IMR-90 (cell line): ENCODE results near the gene VLDLR. TPM values are rescaled to one million over a fixed set of nuclear protein-coding genes. Genes with fewer than 3 reads are reported as not detected.

ENCODE experiments used
- ATAC-seq: fragments of 200-7000 bp; cut with Tn5 transposase; 2 replicates; pipeline ENCODE4 v1.9.1; 2020; ENCODE audit warnings: low read depth, mild to moderate bottlenecking, moderate library complexity
- BruUV-seq: library from RNA; stranded (reverse); fragments of 400-500 nt; replicated peaks from 2 replicates; lab custom pipeline; 2021; lab: Mats Ljungman, UMichigan
- CTCF ChIA-PET: fragments of 300-600 bp; formaldehyde crosslinking; extraction: SDS; loops from one replicate; lab custom pipeline; 2021; ENCODE audit warnings: antibody characterized with exemption; lab: Yijun Ruan, JAX
- POLR2A ChIA-PET: fragments of 300-600 bp; sonication (Branson Sonifier 250); formaldehyde crosslinking; loops from one replicate; lab custom pipeline; 2022; ENCODE audit warnings: antibody characterized with exemption; ENCODE audit not compliant: unreplicated experiment; lab: Charles Lee
- DNase-seq: peaks from one replicate; pipeline ENCODE4 v3.0.0; 2013
- H2AFZ ChIP-seq: replicated peaks from 2 replicates; pipeline ENCODE3; 2013; ENCODE audit warnings: low read length, mild to moderate bottlenecking; ENCODE audit not compliant: poor library complexity
- H2AK5ac ChIP-seq: 2 replicates; pipeline ENCODE4 v1.6.1; 2013; ENCODE audit warnings: low read depth, low read length, inconsistent platforms
- H2AK9ac ChIP-seq: replicated peaks from 2 replicates; pipeline ENCODE3; 2013; ENCODE audit warnings: mild to moderate bottlenecking, low read depth, low read length, moderate library complexity; ENCODE audit not compliant: poor library complexity
- H2BK120ac ChIP-seq: 2 replicates; pipeline ENCODE4 v1.6.1; 2013; ENCODE audit warnings: low read depth, low read length, inconsistent platforms
- H2BK15ac ChIP-seq: 3 replicates; pipeline ENCODE4 v1.6.1; 2013; ENCODE audit warnings: low read depth, low read length, inconsistent platforms
- H2BK20ac ChIP-seq: 2 replicates; pipeline ENCODE4 v1.6.1; 2013; ENCODE audit warnings: low read depth, mild to moderate bottlenecking, inconsistent platforms, low read length, moderate library complexity
- H2BK5ac ChIP-seq: 2 replicates; pipeline ENCODE4 v1.6.1; 2013; ENCODE audit warnings: mild to moderate bottlenecking, low read depth, low read length, inconsistent platforms; ENCODE audit not compliant: poor library complexity, severe bottlenecking
- H3K14ac ChIP-seq: replicated peaks from 2 replicates; pipeline ENCODE4 v1.6.1; 2013; ENCODE audit warnings: low read depth, low read length, inconsistent platforms
- H3K18ac ChIP-seq: 2 replicates; pipeline ENCODE4 v1.6.1; 2013; ENCODE audit warnings: low read depth, low read length, control low read depth
- H3K23ac ChIP-seq: 2 replicates; pipeline ENCODE4 v1.6.1; 2013; ENCODE audit warnings: low read depth, low read length, inconsistent platforms
- H3K27ac ChIP-seq: 2 replicates; pipeline ENCODE4 v1.5.1; 2013; ENCODE audit warnings: mild to moderate bottlenecking, control low read depth, low read length; ENCODE audit not compliant: insufficient read depth
- H3K27me3 ChIP-seq: 2 replicates; pipeline ENCODE4 v1.6.1; 2013; ENCODE audit warnings: low read length; ENCODE audit not compliant: control insufficient read depth, insufficient read depth
- H3K36me3 ChIP-seq: 2 replicates; pipeline ENCODE4 v1.6.1; 2013; ENCODE audit warnings: low read length, mixed read lengths; ENCODE audit not compliant: control insufficient read depth, insufficient read depth
- H3K4ac ChIP-seq: 2 replicates; pipeline ENCODE4 v1.6.1; 2013; ENCODE audit warnings: low read depth, low read length, inconsistent platforms
- H3K4me1 ChIP-seq: 2 replicates; pipeline ENCODE4 v1.6.1; 2013; ENCODE audit warnings: low read length, mixed read lengths; ENCODE audit not compliant: control insufficient read depth, insufficient read depth
- H3K4me2 ChIP-seq: 2 replicates; pipeline ENCODE4 v1.6.1; 2013; ENCODE audit warnings: low read depth, mild to moderate bottlenecking, control low read depth, low read length, moderate library complexity
- H3K4me3 ChIP-seq: 2 replicates; pipeline ENCODE4 v1.5.1; 2013; ENCODE audit warnings: low read depth, mild to moderate bottlenecking, control low read depth, low read length, moderate library complexity; ENCODE audit not compliant: insufficient read depth
- H3K56ac ChIP-seq: 2 replicates; pipeline ENCODE4 v1.6.1; 2013; ENCODE audit warnings: low read length, inconsistent platforms; ENCODE audit not compliant: insufficient read depth; ENCODE audit errors: extremely low read depth
- H3K79me1 ChIP-seq, 2 experiments: 2 replicates each; pipeline ENCODE4 v1.6.1; 2013; ENCODE audit warnings: low read length in 2 of 2, inconsistent platforms in 1 of 2, low read depth in 1 of 2
- H3K9ac ChIP-seq: 2 replicates; pipeline ENCODE4 v1.6.1; 2013; ENCODE audit warnings: low read depth, low read length, control low read depth
- H3K9me1 ChIP-seq: 2 replicates; pipeline ENCODE4 v1.6.1; 2013; ENCODE audit warnings: low read length, inconsistent platforms; ENCODE audit not compliant: insufficient read depth
- H3K9me3 ChIP-seq: 2 replicates; pipeline ENCODE4 v1.6.1; 2013; ENCODE audit warnings: low read length; ENCODE audit not compliant: control insufficient read depth, insufficient read depth
- H4K20me1 ChIP-seq: 2 replicates; pipeline ENCODE4 v1.6.1; 2013; ENCODE audit warnings: low read length, inconsistent platforms; ENCODE audit not compliant: insufficient read depth
- H4K5ac ChIP-seq: 2 replicates; pipeline ENCODE4 v1.6.1; 2013; ENCODE audit warnings: mild to moderate bottlenecking, low read depth, low read length, control low read depth
- H4K8ac ChIP-seq, 2 experiments: 2 replicates each; pipeline ENCODE4 v1.6.1; 2013; ENCODE audit warnings: low read depth in 2 of 2, low read length in 2 of 2, control low read depth in 1 of 2, inconsistent platforms in 1 of 2
- H4K91ac ChIP-seq: 2 replicates; pipeline ENCODE4 v1.6.1; 2013; ENCODE audit warnings: low read depth, low read length, inconsistent platforms; ENCODE audit not compliant: insufficient read depth
- NFE2L2 ChIP-seq: fragments of 150-350 bp; IDR thresholded peaks from 2 replicates; pipeline ENCODE4 v1.6.1; 2016; ENCODE audit warnings: low read depth, mild to moderate bottlenecking, low read length
- WGBS, 2 experiments: methylation state at CpG; one replicate each; pipeline versions ENCODE4 v1.1.5 to v1.1.7; 2013; ENCODE audit warnings: missing lambda C conversion rate in 2 of 2; ENCODE audit not compliant: insufficient read length in 1 of 2; ENCODE audit errors: extremely low coverage in 2 of 2; 5-methylcytosine and 5-hydroxymethylcytosine counted together
- dilution Hi-C: fragments of 300-500 bp; cut with HindIII; formaldehyde crosslinking; loops from one replicate; pipeline ENCODE4 v1.14.3; 2018; ENCODE audit warnings: low sequenced_read_pairs; ENCODE audit not compliant: unreplicated experiment
- in situ Hi-C: fragments of 300-500 bp; cut with MboI; formaldehyde crosslinking; loops from 3 replicates; pipeline ENCODE4 v1.14.3; 2019; ENCODE audit warnings: low sequenced_read_pairs, inconsistent platforms, mixed read lengths
- intact Hi-C: fragments of 100-400 bp; cut with micrococcal nuclease; formaldehyde crosslinking; loops from 2 replicates; pipeline ENCODE4 v1.10.0; 2022
- polyA plus RNA-seq, 3 experiments: library from polyadenylated mRNA; depleted of rRNA; stranded (reverse); fragments of >200 nt; gene quantifications; 2 replicates each; pipeline ENCODE4 v1.2.3, GENCODE V29; 2012; ENCODE audit warnings: low replicate concordance in 1 of 3
- total RNA-seq: library from RNA; depleted of rRNA; stranded (reverse); fragments of >200 nt; gene quantifications from 2 replicates; pipeline ENCODE4 v1.2.3, GENCODE V29; 2012

The VLDLR gene
- total and polyA plus RNA-seq, 2 of the 4 experiments (the other 2 are of a cell fraction): 9.0 to 10.2 TPM

DNA sequence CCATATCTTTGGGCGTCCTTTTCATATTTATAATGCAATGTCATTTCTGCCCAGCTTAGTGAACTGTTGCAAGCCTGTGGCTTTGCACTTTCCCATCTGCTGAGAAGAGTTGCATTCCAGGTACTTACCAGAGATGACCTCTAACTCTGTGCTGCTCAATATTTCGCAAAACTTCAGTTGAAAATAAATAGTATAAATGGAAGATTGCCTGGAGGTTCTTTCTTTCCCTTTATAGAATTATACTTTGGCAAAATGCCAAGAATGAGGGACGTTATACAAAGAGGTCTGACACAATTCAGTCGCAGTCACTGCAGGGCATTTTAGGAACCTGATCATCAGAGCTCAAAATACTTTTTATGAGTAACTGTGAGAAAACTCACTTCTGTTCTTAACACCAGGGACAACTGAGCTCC, 18.9 kb upstream of the VLDLR start:
- Histone ChIP-seq H3K79me1 (no peaks in the 10 kb centered on the region), H2AK9ac (no peak overlapping the region), H3K4me1 (no peaks in the 10 kb centered on the region), H3K56ac (no peak overlapping the region), H4K91ac (no peak overlapping the region), H2AFZ (no peak overlapping the region), H3K36me3 (no peaks in the 10 kb centered on the region), H3K27ac (no peak overlapping the region), H3K27me3 (no peaks in the 10 kb centered on the region; the same call in 1 of the 2 replicates), H3K23ac (no peak overlapping the region), H3K9ac (no peak overlapping the region), H3K4me2 (no peak overlapping the region), H4K20me1 (no peaks in the 10 kb centered on the region), H4K5ac (no peak overlapping the region), H3K9me1 (no peaks in the 10 kb centered on the region), H3K4ac (no peak overlapping the region), H4K8ac (no peak overlapping the region), H2BK15ac (no peak overlapping the region), H2BK20ac (no peak overlapping the region), H2BK120ac (no peak overlapping the region), H3K9me3 (no peaks in the 10 kb centered on the region), H2BK5ac (no peak overlapping the region), H3K4me3 (no peak overlapping the region), H3K18ac (no peak overlapping the region), H2AK5ac (no peak overlapping the region), H3K14ac (no peak overlapping the region)
- dilution Hi-C loops: no loop called here
- intact Hi-C loops: loop anchor here (5.0 kb wide), 2 partner anchors 40 to 110 kb away; no protein-coding TSS in a partner anchor
- in situ Hi-C loops: no loop called here
- TF ChIP-seq NFE2L2: no peak
- ChIA-PET POLR2A (no interaction called here), CTCF (no interaction called here)
- no CpG with 5 or more reads among the region's 4 CpGs for WGBS, 2 experiments
- BruUV-seq: no TSS peak
- DNase-seq (peak; percentile 23), ATAC-seq (peak; percentile 42)
